ENCODE data around the gene PPM1B. TPM values are rescaled to one million over a fixed set of nuclear protein-coding genes. Genes with fewer than 3 reads are reported as not detected.

PPM1B gene
- total and polyA plus RNA-seq, 9 of the 15 experiments (the other 6 are each of a cell fraction or from before 2014, with no cell fraction given) = 8.9 to 44.0 (median 28.6) TPM

DNA sequence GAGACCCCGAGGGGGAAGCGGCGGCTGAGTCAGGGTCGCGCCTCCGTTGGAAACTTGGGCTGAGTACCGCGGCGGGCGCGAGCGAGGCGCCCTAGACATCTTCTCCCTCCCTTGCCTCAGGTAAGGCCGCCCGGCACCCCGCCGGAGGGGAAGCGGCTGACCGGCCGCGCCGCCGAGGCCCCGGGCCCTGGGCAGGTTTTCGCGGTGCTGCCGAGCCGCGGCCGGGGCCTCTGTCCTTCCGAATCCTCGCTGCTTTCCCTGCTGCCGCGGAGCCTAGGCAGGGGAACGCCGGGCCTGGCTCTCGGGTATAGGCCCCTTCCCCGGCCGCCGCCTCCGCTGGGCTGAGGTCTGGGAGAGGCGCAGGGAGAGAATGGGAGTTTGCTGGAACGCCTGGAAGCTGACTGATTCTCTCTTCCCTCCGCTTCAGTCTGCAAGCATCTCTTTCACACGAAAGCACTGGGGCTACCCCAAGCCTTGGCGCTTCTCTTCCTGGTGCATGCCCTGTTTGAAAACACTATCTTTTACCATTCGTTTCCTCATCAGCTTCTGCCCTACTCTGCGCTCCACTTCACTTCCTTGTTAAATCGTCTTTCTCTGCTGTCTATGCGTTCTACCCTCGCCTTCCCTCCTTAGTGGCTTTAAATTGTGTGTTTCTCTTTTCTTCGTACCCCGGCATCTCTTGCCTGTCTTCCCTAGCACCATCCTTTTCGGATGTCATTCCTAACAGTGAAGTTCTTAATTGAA is 652 bp downstream of the PPM1B start (continued):
- TF ChIP-seq NFRKB (IDR thresholded peaks at IDR 0.05; ENCODE audit: low read depth) (no peak), ILF3 (IDR thresholded peaks at IDR 0.05; ENCODE audit: borderline replicate concordance) (no peak), ZNF699 (CRISPR knock-in tag; IDR thresholded peaks at IDR 0.05; ENCODE audit: insufficient replicate concordance) (no peak), BRCA1 (IDR thresholded peaks at IDR 0.05) (no peak), BRCA1 (CRISPR knock-in tag; IDR thresholded peaks at IDR 0.05) (0 out of 2 replicates have a peak, but pooled peaks have one; percentile 37), MCM5 (IDR thresholded peaks at IDR 0.05; ENCODE audit: low read depth) (no peak), TEAD2 (tag; IDR thresholded peaks at IDR 0.05) (no peak), FUS (optimal IDR thresholded peaks at IDR 0.05; ENCODE audit: low read depth, low read length) (no peak), ATF1 (CRISPR knock-in tag; IDR thresholded peaks at IDR 0.05) (no peak), ATF1 (tag; IDR thresholded peaks at IDR 0.05) (no peak), ZKSCAN3 (CRISPR knock-in tag; IDR thresholded peaks at IDR 0.05) (no peak), ASH1L (IDR thresholded peaks at IDR 0.05; ENCODE audit: borderline replicate concordance, low read depth, partially characterized antibody) (no peak), ZNF12 (CRISPR knock-in tag; IDR thresholded peaks at IDR 0.05) (no peak), CC2D1A (IDR thresholded peaks at IDR 0.05) (peak; percentile 54; the same call in 1 of the 2 replicates), RNF2 (IDR thresholded peaks at IDR 0.05) (no peak), SMARCA4 (IDR thresholded peaks at IDR 0.05) (peak; percentile 63), SPI1 (IDR thresholded peaks at IDR 0.05; ENCODE audit: borderline replicate concordance, low read depth, low read length) (peak; percentile 79), EP400 (IDR thresholded peaks at IDR 0.05) (0 out of 2 replicates have a peak, but pooled peaks have one; percentile 32), ZNF561 (CRISPR knock-in tag; conservative IDR thresholded peaks at IDR 0.05) (no peak)
- TF ChIP-seq, protein P1, sequence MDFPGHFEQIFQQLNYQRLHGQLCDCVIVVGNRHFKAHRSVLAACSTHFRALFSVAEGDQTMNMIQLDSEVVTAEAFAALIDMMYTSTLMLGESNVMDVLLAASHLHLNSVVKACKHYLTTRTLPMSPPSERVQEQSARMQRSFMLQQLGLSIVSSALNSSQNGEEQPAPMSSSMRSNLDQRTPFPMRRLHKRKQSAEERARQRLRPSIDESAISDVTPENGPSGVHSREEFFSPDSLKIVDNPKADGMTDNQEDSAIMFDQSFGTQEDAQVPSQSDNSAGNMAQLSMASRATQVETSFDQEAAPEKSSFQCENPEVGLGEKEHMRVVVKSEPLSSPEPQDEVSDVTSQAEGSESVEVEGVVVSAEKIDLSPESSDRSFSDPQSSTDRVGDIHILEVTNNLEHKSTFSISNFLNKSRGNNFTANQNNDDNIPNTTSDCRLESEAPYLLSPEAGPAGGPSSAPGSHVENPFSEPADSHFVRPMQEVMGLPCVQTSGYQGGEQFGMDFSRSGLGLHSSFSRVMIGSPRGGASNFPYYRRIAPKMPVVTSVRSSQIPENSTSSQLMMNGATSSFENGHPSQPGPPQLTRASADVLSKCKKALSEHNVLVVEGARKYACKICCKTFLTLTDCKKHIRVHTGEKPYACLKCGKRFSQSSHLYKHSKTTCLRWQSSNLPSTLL (IDR thresholded peaks at IDR 0.05) = no peak
- TF ChIP-seq, protein P2, sequence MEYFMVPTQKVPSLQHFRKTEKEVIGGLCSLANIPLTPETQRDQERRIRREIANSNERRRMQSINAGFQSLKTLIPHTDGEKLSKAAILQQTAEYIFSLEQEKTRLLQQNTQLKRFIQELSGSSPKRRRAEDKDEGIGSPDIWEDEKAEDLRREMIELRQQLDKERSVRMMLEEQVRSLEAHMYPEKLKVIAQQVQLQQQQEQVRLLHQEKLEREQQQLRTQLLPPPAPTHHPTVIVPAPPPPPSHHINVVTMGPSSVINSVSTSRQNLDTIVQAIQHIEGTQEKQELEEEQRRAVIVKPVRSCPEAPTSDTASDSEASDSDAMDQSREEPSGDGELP (CRISPR knock-in tag; IDR thresholded peaks at IDR 0.05; ENCODE audit: borderline replicate concordance) = no peak
- TF ChIP-seq, protein P3, sequence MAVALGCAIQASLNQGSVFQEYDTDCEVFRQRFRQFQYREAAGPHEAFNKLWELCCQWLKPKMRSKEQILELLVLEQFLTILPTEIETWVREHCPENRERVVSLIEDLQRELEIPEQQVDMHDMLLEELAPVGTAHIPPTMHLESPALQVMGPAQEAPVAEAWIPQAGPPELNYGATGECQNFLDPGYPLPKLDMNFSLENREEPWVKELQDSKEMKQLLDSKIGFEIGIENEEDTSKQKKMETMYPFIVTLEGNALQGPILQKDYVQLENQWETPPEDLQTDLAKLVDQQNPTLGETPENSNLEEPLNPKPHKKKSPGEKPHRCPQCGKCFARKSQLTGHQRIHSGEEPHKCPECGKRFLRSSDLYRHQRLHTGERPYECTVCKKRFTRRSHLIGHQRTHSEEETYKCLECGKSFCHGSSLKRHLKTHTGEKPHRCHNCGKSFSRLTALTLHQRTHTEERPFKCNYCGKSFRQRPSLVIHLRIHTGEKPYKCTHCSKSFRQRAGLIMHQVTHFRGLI (CRISPR knock-in tag; IDR thresholded peaks at IDR 0.05) = no peak
- TF ChIP-seq, protein P4, sequence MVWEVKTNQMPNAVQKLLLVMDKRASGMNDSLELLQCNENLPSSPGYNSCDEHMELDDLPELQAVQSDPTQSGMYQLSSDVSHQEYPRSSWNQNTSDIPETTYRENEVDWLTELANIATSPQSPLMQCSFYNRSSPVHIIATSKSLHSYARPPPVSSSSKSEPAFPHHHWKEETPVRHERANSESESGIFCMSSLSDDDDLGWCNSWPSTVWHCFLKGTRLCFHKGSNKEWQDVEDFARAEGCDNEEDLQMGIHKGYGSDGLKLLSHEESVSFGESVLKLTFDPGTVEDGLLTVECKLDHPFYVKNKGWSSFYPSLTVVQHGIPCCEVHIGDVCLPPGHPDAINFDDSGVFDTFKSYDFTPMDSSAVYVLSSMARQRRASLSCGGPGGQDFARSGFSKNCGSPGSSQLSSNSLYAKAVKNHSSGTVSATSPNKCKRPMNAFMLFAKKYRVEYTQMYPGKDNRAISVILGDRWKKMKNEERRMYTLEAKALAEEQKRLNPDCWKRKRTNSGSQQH (CRISPR knock-in tag; IDR thresholded peaks at IDR 0.05) = no peak
- TF ChIP-seq, protein P5, sequence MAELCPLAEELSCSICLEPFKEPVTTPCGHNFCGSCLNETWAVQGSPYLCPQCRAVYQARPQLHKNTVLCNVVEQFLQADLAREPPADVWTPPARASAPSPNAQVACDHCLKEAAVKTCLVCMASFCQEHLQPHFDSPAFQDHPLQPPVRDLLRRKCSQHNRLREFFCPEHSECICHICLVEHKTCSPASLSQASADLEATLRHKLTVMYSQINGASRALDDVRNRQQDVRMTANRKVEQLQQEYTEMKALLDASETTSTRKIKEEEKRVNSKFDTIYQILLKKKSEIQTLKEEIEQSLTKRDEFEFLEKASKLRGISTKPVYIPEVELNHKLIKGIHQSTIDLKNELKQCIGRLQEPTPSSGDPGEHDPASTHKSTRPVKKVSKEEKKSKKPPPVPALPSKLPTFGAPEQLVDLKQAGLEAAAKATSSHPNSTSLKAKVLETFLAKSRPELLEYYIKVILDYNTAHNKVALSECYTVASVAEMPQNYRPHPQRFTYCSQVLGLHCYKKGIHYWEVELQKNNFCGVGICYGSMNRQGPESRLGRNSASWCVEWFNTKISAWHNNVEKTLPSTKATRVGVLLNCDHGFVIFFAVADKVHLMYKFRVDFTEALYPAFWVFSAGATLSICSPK (IDR thresholded peaks at IDR 0.05; ENCODE audit: borderline replicate concordance) = peak; percentile 75; the same call in 1 of the 2 replicates

Data from K562 (cell line).